H1 (cell line): Measurements from ENCODE around the gene PUS3. TPM values are rescaled to one million over a fixed set of nuclear protein-coding genes. Genes with fewer than 3 reads are reported as not detected.

Experiments
- CTCF ChIA-PET: fragments of 300-600 bp; sonication (Branson Sonifier 250); formaldehyde crosslinking; loops from one replicate; lab custom pipeline; 2021; ENCODE audit not compliant: partially characterized antibody; lab: Charles Lee
- POLR2A ChIA-PET: fragments of 300-600 bp; sonication (Branson Sonifier 250); formaldehyde crosslinking; loops from one replicate; lab custom pipeline; 2021; ENCODE audit warnings: inconsistent platforms; ENCODE audit not compliant: partially characterized antibody; lab: Charles Lee
- DNase-seq, 2 experiments: peaks; one replicate each; pipeline versions ENCODE4 v3.0.0 to v3.0.0-alpha.2; 2010 to 2022; ENCODE audit warnings: low spot score in 2 of 2, low read depth in 1 of 2, mixed read lengths in 1 of 2
- FAIRE-seq: peaks from 2 replicates; lab custom pipeline; 2011; peaks lifted over from hg19 to GRCh38; lab: Jason Lieb, UNC
- H2AFZ ChIP-seq: 2 replicates; pipeline ENCODE4 v1.8.1; 2012; ENCODE audit warnings: low read length, inconsistent platforms
- H2AK5ac ChIP-seq: 2 replicates; pipeline ENCODE4 v1.6.1; 2013; ENCODE audit warnings: low read depth, low read length
- H2BK120ac ChIP-seq: replicated peaks from 2 replicates; pipeline ENCODE3; 2013; ENCODE audit warnings: low read depth, low read length, inconsistent platforms
- H2BK12ac ChIP-seq: 2 replicates; pipeline ENCODE4 v1.6.1; 2013; ENCODE audit warnings: low read depth, low read length
- H2BK15ac ChIP-seq: 2 replicates; pipeline ENCODE4 v1.6.1; 2013; ENCODE audit warnings: low read length
- H2BK20ac ChIP-seq: 2 replicates; pipeline ENCODE4 v1.6.1; 2013; ENCODE audit warnings: low read length
- H2BK5ac ChIP-seq: 2 replicates; pipeline ENCODE4 v1.6.1; 2013; ENCODE audit warnings: low read depth, low read length
- H3K14ac ChIP-seq: 2 replicates; pipeline ENCODE4 v1.6.1; 2013; ENCODE audit warnings: inconsistent platforms; ENCODE audit not compliant: insufficient read length
- H3K18ac ChIP-seq: 2 replicates; pipeline ENCODE4 v1.6.1; 2013; ENCODE audit warnings: low read length; ENCODE audit errors: extremely low read depth
- H3K23ac ChIP-seq: 2 replicates; pipeline ENCODE4 v1.6.1; 2013; ENCODE audit warnings: inconsistent platforms; ENCODE audit not compliant: insufficient read length
- H3K23me2 ChIP-seq: 2 replicates; pipeline ENCODE4 v1.6.1; 2013; ENCODE audit warnings: low read depth, low read length
- H3K27ac ChIP-seq: 2 replicates; pipeline ENCODE4 v1.6.1; 2011; ENCODE audit warnings: low read depth, low read length, inconsistent platforms
- H3K27me3 ChIP-seq, 4 experiments: replicated peaks in 1 of 4; 1 replicate in 1 of 4; 2 replicates in 3 of 4; pipeline versions ENCODE4 v1.6.1 to v1.8.1; 2011 to 2013; ENCODE audit warnings: low read length in 3 of 4, mild to moderate bottlenecking in 3 of 4, inconsistent platforms in 2 of 4, mixed read lengths in 2 of 4, moderate library complexity in 1 of 4; ENCODE audit not compliant: control insufficient read depth in 3 of 4, insufficient read depth in 3 of 4; ENCODE audit errors: extremely low read depth in 1 of 4
- H3K36me3 ChIP-seq, 4 experiments: 2 replicates each; pipeline versions ENCODE4 v1.6.1 to v1.8.1; 2011 to 2013; ENCODE audit warnings: mild to moderate bottlenecking in 4 of 4, low read length in 3 of 4, moderate library complexity in 2 of 4, control low read depth in 1 of 4, inconsistent platforms in 1 of 4; ENCODE audit not compliant: insufficient read depth in 4 of 4, control insufficient read depth in 2 of 4
- H3K4ac ChIP-seq: replicated peaks from 2 replicates; pipeline ENCODE3; 2013; ENCODE audit warnings: low read length, low read depth, mixed read lengths, inconsistent platforms; ENCODE audit not compliant: insufficient read length
- H3K4me1 ChIP-seq, 4 experiments: replicated peaks in 1 of 4; 1 replicate in 1 of 4; 2 replicates in 3 of 4; pipeline versions ENCODE4 v1.6.1 to v1.8.1; 2011 to 2013; ENCODE audit warnings: low read length in 3 of 4, inconsistent platforms in 2 of 4, mixed read lengths in 1 of 4; ENCODE audit not compliant: insufficient read depth in 4 of 4, control insufficient read depth in 3 of 4
- H3K4me2 ChIP-seq, 2 experiments: 2 replicates each; pipeline versions ENCODE4 v1.6.1 to v1.8.1; 2011 to 2013; ENCODE audit warnings: low read depth in 2 of 2, low read length in 2 of 2, control low read depth in 1 of 2, inconsistent platforms in 1 of 2, mild to moderate bottlenecking in 1 of 2; ENCODE audit not compliant: insufficient read depth in 1 of 2
- H3K4me3 ChIP-seq, 4 experiments: fragments of 200-600, 300-600 bp in 1 of 4; sonication (generic), shearing (Covaris generic), sonication (Bioruptor Twin) in 1 of 4; 2 replicates each; pipeline versions ENCODE4 v1.5.1 to v1.8.1; 2011 to 2016; ENCODE audit warnings: low read length in 4 of 4, low read depth in 3 of 4, control low read depth in 2 of 4, inconsistent platforms in 2 of 4, mild to moderate bottlenecking in 2 of 4, mixed read lengths in 1 of 4, moderate library complexity in 1 of 4; ENCODE audit not compliant: insufficient read depth in 2 of 4; ENCODE audit errors: extremely low read depth in 1 of 4
- H3K56ac ChIP-seq: replicated peaks from 2 replicates; pipeline ENCODE3; 2013; ENCODE audit warnings: low read depth, mild to moderate bottlenecking, mixed read lengths, low read length, inconsistent platforms; ENCODE audit not compliant: insufficient read length
- H3K79me1 ChIP-seq: 2 replicates; pipeline ENCODE4 v1.6.1; 2013; ENCODE audit warnings: low read depth, low read length, control low read depth
- H3K79me2 ChIP-seq, 2 experiments: 2 replicates each; pipeline versions ENCODE4 v1.6.1 to v1.8.1; 2012 to 2013; ENCODE audit warnings: low read length in 2 of 2, mild to moderate bottlenecking in 2 of 2, inconsistent platforms in 1 of 2; ENCODE audit not compliant: insufficient read depth in 2 of 2, control insufficient read depth in 1 of 2
- H3K9ac ChIP-seq, 4 experiments: replicated peaks in 1 of 4; 1 replicate in 1 of 4; 2 replicates in 3 of 4; pipeline versions ENCODE4 v1.6.1 to v1.8.1; 2011 to 2013; ENCODE audit warnings: low read depth in 3 of 4, low read length in 3 of 4, control low read depth in 2 of 4, mild to moderate bottlenecking in 2 of 4, moderate library complexity in 2 of 4, inconsistent platforms in 1 of 4; ENCODE audit errors: extremely low read depth in 1 of 4
- H3K9me3 ChIP-seq, 2 experiments: 2 replicates each; pipeline versions ENCODE4 v1.6.1 to v1.8.1; 2012 to 2013; ENCODE audit warnings: mild to moderate bottlenecking in 2 of 2, moderate library complexity in 2 of 2, control low read depth in 1 of 2, inconsistent platforms in 1 of 2, low read depth in 1 of 2, low read length in 1 of 2, mixed read lengths in 1 of 2; ENCODE audit not compliant: insufficient read depth in 2 of 2
- H4K20me1 ChIP-seq, 2 experiments: replicated peaks in 1 of 2; 2 replicates each; pipeline versions ENCODE3 to v1.8.1; 2011 to 2013; ENCODE audit warnings: inconsistent platforms in 2 of 2, low read length in 2 of 2, mild to moderate bottlenecking in 1 of 2; ENCODE audit not compliant: insufficient read depth in 2 of 2, control insufficient read depth in 1 of 2
- H4K5ac ChIP-seq: 2 replicates; pipeline ENCODE4 v1.6.1; 2013; ENCODE audit warnings: low read length, low read depth, mixed read lengths, inconsistent platforms; ENCODE audit not compliant: insufficient read length
- H4K8ac ChIP-seq: 2 replicates; pipeline ENCODE4 v1.8.0; 2013; ENCODE audit warnings: mild to moderate bottlenecking, moderate library complexity, low read length, inconsistent platforms; ENCODE audit not compliant: insufficient read depth; ENCODE audit errors: extremely low read depth
- H4K91ac ChIP-seq: replicated peaks from 2 replicates; pipeline ENCODE3; 2013; ENCODE audit warnings: low read length, mixed read lengths, inconsistent platforms; ENCODE audit not compliant: insufficient read length
- ATF2 ChIP-seq: IDR thresholded peaks from 2 replicates; pipeline ENCODE4 v1.6.1; 2012; ENCODE audit warnings: low read length, inconsistent platforms
- CTBP2 ChIP-seq: IDR thresholded peaks from 2 replicates; pipeline ENCODE4 v1.7.0; 2011; ENCODE audit warnings: borderline replicate concordance, mild to moderate bottlenecking, moderate library complexity, mixed read lengths, low read length; ENCODE audit not compliant: insufficient read depth, insufficient read length
- MAX ChIP-seq: IDR thresholded peaks from 2 replicates; pipeline ENCODE4 v1.6.1; 2012; ENCODE audit warnings: inconsistent platforms
- WGBS, 2 experiments: shearing (Covaris generic) in 1 of 2; methylation state at CpG; one replicate each; pipeline versions ENCODE4 v1.1.6 to v1.1.7; 2013 to 2015; ENCODE audit warnings: low lambda C conversion rate in 2 of 2, mixed read lengths in 2 of 2, inconsistent platforms in 1 of 2, low coverage in 1 of 2, missing lambda C conversion rate in 1 of 2; ENCODE audit not compliant: insufficient replicate concordance in 2 of 2, insufficient coverage in 1 of 2, insufficient read length in 1 of 2; ENCODE audit errors: extremely low coverage in 1 of 2, missing lambda C conversion rate in 1 of 2; 5-methylcytosine and 5-hydroxymethylcytosine counted together
- polyA plus RNA-seq, 7 experiments: library from polyadenylated mRNA; depleted of rRNA in 3 of 7; stranded (reverse) in 5 of 7; unstranded in 2 of 7; fragments of >200 nt in 5 of 7; fragments of 200-250 nt in 2 of 7; gene quantifications; 1 replicate in 5 of 7; 2 replicates in 1 of 7; 4 replicates in 1 of 7; pipeline versions ENCODE4 v1.2.1 to v1.2.3, GENCODE V29; 2011 to 2013; ENCODE audit warnings: missing spikeins in 2 of 7, mixed read lengths in 2 of 7
- total RNA-seq: library from RNA; stranded (reverse); fragmentation: NEBNext Ultra II Directional; extraction: Animal tissue kit (Norgen Biotek cat#: 25700); gene quantifications from 2 replicates; pipeline ENCODE4 v1.2.1, GENCODE V29; 2021

PUS3 gene
- total and polyA plus RNA-seq, 2 of the 8 experiments (the other 6 are each of a cell fraction or from before 2014, with no cell fraction given), result 8.7 to 22.6 TPM

GRCh38 chr11:125941267-125941618 is 38.2 kb upstream of the PUS3 start:
- Histone ChIP-seq H2AFZ (peak overlapping the region; percentile 99), H3K27ac (no peak overlapping the region), H3K4me3 (no peak overlapping the region), H4K20me1 (no peaks in the 10 kb centered on the region), H3K4me1 (peaks cover 7 to 11% (median 9%) of the 10 kb centered on the region in 4 experiments), H2AK5ac (no peak overlapping the region), H3K14ac (no peak overlapping the region), H3K36me3 (no peaks in the 10 kb centered on the region), H2BK5ac (peak overlapping the region; percentile 84; the same call in 1 of the 2 replicates), H3K9me3 (no peaks in the 10 kb centered on the region), H4K8ac (peak overlapping the region; percentile 81; the same call in 1 of the 2 replicates), H3K4me2 (peak overlapping the region; percentile 5 to 16; a peak in 3 of 4 replicates), H3K79me2 (no peaks in the 10 kb centered on the region), H2BK20ac (peak overlapping the region; percentile 2; the same call in 1 of the 2 replicates), H3K23me2 (no peaks in the 10 kb centered on the region), H3K4ac (no peak overlapping the region), H2BK120ac (no peak overlapping the region), H2BK12ac (peak overlapping the region; percentile 78), H3K56ac (no peak overlapping the region), H3K9ac (no peak overlapping the region), H4K91ac (peak overlapping the region; percentile 44), H4K5ac (no peak overlapping the region), H2BK15ac (peak overlapping the region; percentile 96; the same call in 1 of the 2 replicates), H3K18ac (peak overlapping the region; percentile 95), H3K79me1 (no peaks in the 10 kb centered on the region), H3K27me3 (no peaks in the 10 kb centered on the region), H3K23ac (no peak overlapping the region)
- ChIA-PET POLR2A (interaction anchor here (0.8 to 1.4 kb wide), 2 partner anchors 12 to 327 kb away, joined by 3 to 4 read pairs; partner anchors contain the start of genes FOXRED1 and SRPRA), CTCF (interaction anchor here (0.6 to 8.2 kb wide), 34 partner anchors 8 to 270 kb away, joined by 3 to 76 read pairs (median 5); partner anchors contain the start of genes CDON, FAM118B and RPUSD4)
- TF ChIP-seq ATF2 (no peak), CTBP2 (no peak), MAX (peak; percentile 8; the same call in 1 of the 2 replicates)
- DNase-seq (no peak), FAIRE-seq (no peak)
- 83% methylated on average over 4 of the region's 4 CpGs; no CpG with 5 or more reads in 1 of the 2 experiments for WGBS, 2 experiments
